Mammary epithelial cell (primary cell): ENCODE results near the gene NFS1.

ENCODE experiments used
- CTCF ChIP-seq, 2 donors: IDR thresholded peaks in 1 of 2; conservative IDR thresholded peaks in 1 of 2; 2 replicates each; pipeline ENCODE4 v1.5.1; 2011 to 2012; ENCODE audit warnings: inconsistent platforms in 2 of 2, low read length in 2 of 2, mild to moderate bottlenecking in 2 of 2, control low read depth in 1 of 2, low read depth in 1 of 2; ENCODE audit not compliant: insufficient read depth in 1 of 2; ENCODE audit errors: extremely low read depth in 1 of 2
- EZH2 ChIP-seq: IDR thresholded peaks from 2 replicates; pipeline ENCODE4 v1.6.1; 2012; ENCODE audit warnings: low read length, inconsistent platforms, borderline replicate concordance

GRCh38 chr20:35650632-35651031, 48.5 kb downstream of the NFS1 start:
- no peak for TF ChIP-seq CTCF (conservative IDR thresholded peaks at IDR 0.05 in 1 of 2, IDR thresholded peaks at IDR 0.05 in 1 of 2; ENCODE audit: extremely low read depth in 1 of 2, insufficient read depth in 1 of 2, low read depth in 1 of 2, low read length in 2 of 2)
- TF ChIP-seq EZH2 = no peak
